Uterus (tissue), 2 donors: ENCODE results near the gene GAREM2.

Experiments
- POLR2A ChIP-seq, 2 donors: fragments of 450-650 bp; IDR thresholded peaks; one replicate each; pipeline ENCODE4 v1.6.1; 2016; ENCODE audit warnings: antibody characterized with exemption in 2 of 2, mild to moderate bottlenecking in 1 of 2, moderate library complexity in 1 of 2
- TF ChIP-seq, protein P1 (sequence below), 4 experiments: fragments of 200-600 bp in 2 of 4; fragments of 450-650 bp in 2 of 4; sonication (generic) in 2 of 4; IDR thresholded peaks; one replicate each; pipeline ENCODE4 v1.5.1; 2016 to 2019; ENCODE audit warnings: antibody characterized with exemption in 4 of 4, mild to moderate bottlenecking in 2 of 4, moderate library complexity in 1 of 4

DNA sequence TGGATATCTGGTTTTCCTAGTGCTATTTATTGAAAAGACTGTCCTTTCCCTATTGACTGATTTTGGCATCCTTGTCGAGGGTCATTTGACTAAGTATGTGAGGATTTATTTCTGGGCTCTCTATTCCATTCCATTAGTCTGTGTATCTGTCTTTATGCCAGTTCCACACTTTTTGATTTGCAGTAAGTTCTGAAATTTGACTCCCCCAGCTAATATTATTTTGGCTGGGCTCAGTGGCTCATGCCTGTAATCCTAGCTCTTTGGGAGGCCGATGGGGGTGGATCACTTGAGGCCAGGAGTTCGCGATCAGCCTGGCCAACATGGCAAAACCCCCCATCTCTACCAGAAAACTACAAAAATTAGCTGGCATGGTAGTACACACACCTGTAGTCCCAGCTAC is 46.8 kb upstream of the GAREM2 start:
- TF ChIP-seq, protein P1, sequence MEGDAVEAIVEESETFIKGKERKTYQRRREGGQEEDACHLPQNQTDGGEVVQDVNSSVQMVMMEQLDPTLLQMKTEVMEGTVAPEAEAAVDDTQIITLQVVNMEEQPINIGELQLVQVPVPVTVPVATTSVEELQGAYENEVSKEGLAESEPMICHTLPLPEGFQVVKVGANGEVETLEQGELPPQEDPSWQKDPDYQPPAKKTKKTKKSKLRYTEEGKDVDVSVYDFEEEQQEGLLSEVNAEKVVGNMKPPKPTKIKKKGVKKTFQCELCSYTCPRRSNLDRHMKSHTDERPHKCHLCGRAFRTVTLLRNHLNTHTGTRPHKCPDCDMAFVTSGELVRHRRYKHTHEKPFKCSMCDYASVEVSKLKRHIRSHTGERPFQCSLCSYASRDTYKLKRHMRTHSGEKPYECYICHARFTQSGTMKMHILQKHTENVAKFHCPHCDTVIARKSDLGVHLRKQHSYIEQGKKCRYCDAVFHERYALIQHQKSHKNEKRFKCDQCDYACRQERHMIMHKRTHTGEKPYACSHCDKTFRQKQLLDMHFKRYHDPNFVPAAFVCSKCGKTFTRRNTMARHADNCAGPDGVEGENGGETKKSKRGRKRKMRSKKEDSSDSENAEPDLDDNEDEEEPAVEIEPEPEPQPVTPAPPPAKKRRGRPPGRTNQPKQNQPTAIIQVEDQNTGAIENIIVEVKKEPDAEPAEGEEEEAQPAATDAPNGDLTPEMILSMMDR (IDR thresholded peaks at IDR 0.05), result no peak
- TF ChIP-seq POLR2A (IDR thresholded peaks at IDR 0.05), result no peak
